ENCODE measurements around the gene RPS29.
A peak's percentile ranks its signal among the peaks of the same experiment; 100 is the strongest.

Gene RPS29

GRCh38 chr14:49598485-49599300, 12.5 kb upstream of the RPS29 start, which contains the start of gene LRR1:
LRR1 (plus strand) TSS chr14:49598940; CDS start chr14:49599021, 81 bp downstream.
- H3K4me1 Mint-ChIP-seq, result peaks cover 33% of the 10 kb centered on the region
- peak within 1 kb of the TSS; percentile 99 to 100 (median 99) for H3K27ac Mint-ChIP-seq
- TF ChIP-seq, protein P1, sequence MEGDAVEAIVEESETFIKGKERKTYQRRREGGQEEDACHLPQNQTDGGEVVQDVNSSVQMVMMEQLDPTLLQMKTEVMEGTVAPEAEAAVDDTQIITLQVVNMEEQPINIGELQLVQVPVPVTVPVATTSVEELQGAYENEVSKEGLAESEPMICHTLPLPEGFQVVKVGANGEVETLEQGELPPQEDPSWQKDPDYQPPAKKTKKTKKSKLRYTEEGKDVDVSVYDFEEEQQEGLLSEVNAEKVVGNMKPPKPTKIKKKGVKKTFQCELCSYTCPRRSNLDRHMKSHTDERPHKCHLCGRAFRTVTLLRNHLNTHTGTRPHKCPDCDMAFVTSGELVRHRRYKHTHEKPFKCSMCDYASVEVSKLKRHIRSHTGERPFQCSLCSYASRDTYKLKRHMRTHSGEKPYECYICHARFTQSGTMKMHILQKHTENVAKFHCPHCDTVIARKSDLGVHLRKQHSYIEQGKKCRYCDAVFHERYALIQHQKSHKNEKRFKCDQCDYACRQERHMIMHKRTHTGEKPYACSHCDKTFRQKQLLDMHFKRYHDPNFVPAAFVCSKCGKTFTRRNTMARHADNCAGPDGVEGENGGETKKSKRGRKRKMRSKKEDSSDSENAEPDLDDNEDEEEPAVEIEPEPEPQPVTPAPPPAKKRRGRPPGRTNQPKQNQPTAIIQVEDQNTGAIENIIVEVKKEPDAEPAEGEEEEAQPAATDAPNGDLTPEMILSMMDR (IDR thresholded peaks at IDR 0.05; ENCODE audit: unreplicated experiment in 3 of 3), result no peak
- no peaks in the 10 kb centered on the region for H3K9me3 Mint-ChIP-seq
- no peaks in the 10 kb centered on the region for H3K27me3 Mint-ChIP-seq (ENCODE audit: low read depth)
- H3K36me3 Mint-ChIP-seq (ENCODE audit: low read depth), result no peaks in the 10 kb centered on the region
- peak within 1 kb of the TSS; percentile 94 to 98 (median 97) for H3K4me3 Mint-ChIP-seq

DNA sequence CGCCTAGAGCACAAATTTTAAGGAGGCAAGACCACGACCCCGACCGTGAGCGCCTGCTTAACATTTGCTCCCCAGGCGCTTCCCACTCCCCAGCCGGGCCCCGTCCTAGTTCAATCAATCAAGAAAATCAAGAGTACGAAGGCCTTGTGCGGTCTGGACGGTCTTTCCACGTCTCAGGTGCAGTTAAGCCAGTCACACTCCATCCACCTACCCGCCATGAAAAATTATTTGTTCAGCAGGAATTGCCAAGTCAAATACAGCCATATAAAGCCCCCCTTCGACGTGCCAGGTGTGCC, 12.0 kb upstream of the RPS29 start:
- TF ChIP-seq, protein P1 (IDR thresholded peaks at IDR 0.05; ENCODE audit: unreplicated experiment in 3 of 3), result no peak

GRCh38 chr14:49594347-49595091, 8.3 kb upstream of the RPS29 start:
- H3K4me1 Mint-ChIP-seq, result peaks cover 26% of the 10 kb centered on the region
- TF ChIP-seq, protein P1 (IDR thresholded peaks at IDR 0.05; ENCODE audit: unreplicated experiment in 3 of 3), result no peak
- peak overlapping the region; percentile 10 to 69 (median 46) for H3K4me3 Mint-ChIP-seq
- H3K27me3 Mint-ChIP-seq (ENCODE audit: low read depth), result no peaks in the 10 kb centered on the region
- no peaks in the 10 kb centered on the region for H3K9me3 Mint-ChIP-seq
- no peaks in the 10 kb centered on the region for H3K36me3 Mint-ChIP-seq (ENCODE audit: low read depth)
- peak overlapping the region; percentile 79 to 83 (median 81) for H3K27ac Mint-ChIP-seq

More for the DNA sequence above, 12.0 kb upstream of the RPS29 start:
- H3K9me3 Mint-ChIP-seq, result no peaks in the 10 kb centered on the region
- peak overlapping the region; percentile 94 to 98 (median 97) for H3K4me3 Mint-ChIP-seq
- H3K36me3 Mint-ChIP-seq (ENCODE audit: low read depth), result no peaks in the 10 kb centered on the region
- peak overlapping the region; percentile 99 to 100 (median 99) for H3K27ac Mint-ChIP-seq
- no peaks in the 10 kb centered on the region for H3K27me3 Mint-ChIP-seq (ENCODE audit: low read depth)
- peaks cover 34% of the 10 kb centered on the region for H3K4me1 Mint-ChIP-seq

DNA sequence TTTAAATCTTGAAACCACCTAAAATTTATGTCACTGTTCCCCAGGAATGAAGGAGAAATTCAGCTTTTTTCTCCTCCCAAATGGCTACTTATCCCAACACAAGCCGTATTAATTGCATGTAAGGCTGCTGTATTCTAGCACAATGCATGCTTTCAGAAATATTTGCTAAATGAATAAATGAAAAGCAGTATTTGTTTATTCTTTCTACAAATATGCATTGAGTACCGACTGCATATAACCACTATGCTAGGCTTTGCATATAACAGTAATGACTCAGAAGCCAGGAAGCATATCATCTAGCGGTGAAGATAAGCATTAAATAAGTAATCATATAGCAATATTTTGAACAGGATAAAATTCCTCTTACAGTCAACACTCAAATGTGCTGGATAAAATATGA, 6.8 kb upstream of the RPS29 start:
- H3K27me3 Mint-ChIP-seq (ENCODE audit: low read depth), result no peaks in the 10 kb centered on the region
- H3K4me1 Mint-ChIP-seq, result peaks cover 19% of the 10 kb centered on the region
- H3K36me3 Mint-ChIP-seq (ENCODE audit: low read depth), result no peaks in the 10 kb centered on the region
- H3K4me3 Mint-ChIP-seq, result peak overlapping the region in 1 of 3 experiments; percentile 52
- peak overlapping the region in 2 of 3 experiments; percentile 52 to 54 for H3K27ac Mint-ChIP-seq
- no peaks in the 10 kb centered on the region for H3K9me3 Mint-ChIP-seq
- TF ChIP-seq, protein P1 (IDR thresholded peaks at IDR 0.05; ENCODE audit: unreplicated experiment in 3 of 3), result no peak

DNA sequence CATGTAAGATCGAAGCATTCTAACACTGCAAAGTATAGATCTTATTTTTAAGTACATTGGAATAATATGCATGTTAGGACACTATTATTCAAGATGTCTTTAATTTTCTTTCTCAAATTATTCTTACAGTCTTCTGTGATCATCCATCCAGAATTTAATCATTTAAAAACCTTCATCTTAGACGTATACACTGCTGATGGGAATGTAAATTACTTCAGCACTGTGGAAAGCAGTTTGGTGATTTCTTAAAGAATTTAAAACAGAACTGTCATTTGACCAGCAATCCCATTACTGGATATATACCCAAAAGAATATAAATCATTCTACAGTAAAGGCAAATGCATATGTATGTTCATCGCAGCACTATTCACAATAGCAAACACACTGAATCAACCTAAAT, 3.2 kb upstream of the RPS29 start:
- Mint-ChIP-seq H3K27ac (peak overlapping the region in 1 of 3 experiments; percentile 67), H3K27me3 (ENCODE audit: low read depth) (no peaks in the 10 kb centered on the region), H3K36me3 (ENCODE audit: low read depth) (peaks cover 12% of the 10 kb centered on the region), H3K4me1 (peaks cover 15% of the 10 kb centered on the region), H3K4me3 (no peak overlapping the region), H3K9me3 (no peaks in the 10 kb centered on the region)
- TF ChIP-seq, protein P1 (IDR thresholded peaks at IDR 0.05; ENCODE audit: unreplicated experiment in 3 of 3), result no peak
